Brain microvascular endothelial cell (primary cell): Measurements from ENCODE around the gene COL25A1.

Source experiments
- DNase-seq: peaks from one replicate; pipeline ENCODE4 v3.0.0-alpha.2; 2020
- H3K27ac ChIP-seq: fragments of 250-450 bp; sonication (Bioruptor Pico); 2 replicates; pipeline ENCODE4 v1.5.1; 2020; ENCODE audit warnings: mild to moderate bottlenecking, moderate library complexity
- H3K27me3 ChIP-seq: fragments of 250-450 bp; sonication (Bioruptor Pico); replicated peaks from 2 replicates; pipeline ENCODE4 v1.5.1; 2020; ENCODE audit warnings: mild to moderate bottlenecking
- H3K36me3 ChIP-seq: fragments of 250-450 bp; sonication (Bioruptor Pico); replicated peaks from 2 replicates; pipeline ENCODE4 v1.5.1; 2020; ENCODE audit warnings: mild to moderate bottlenecking
- H3K4me3 ChIP-seq: 2 replicates; pipeline ENCODE4 v1.5.1; 2011; ENCODE audit warnings: low read depth, mild to moderate bottlenecking, control low read depth, low read length, moderate library complexity
- in situ Hi-C: cut with HindIII; loops from 2 replicates; pipeline ENCODE4 v1.10.0; 2017; ENCODE audit warnings: low sequenced_read_pairs, low pct_ligation_motif_present
- TF ChIP-seq, protein P1 (sequence below): IDR thresholded peaks from 2 replicates; pipeline ENCODE4 v1.5.1; 2011; ENCODE audit warnings: low read depth, mild to moderate bottlenecking, moderate library complexity, low read length, control low read depth, inconsistent platforms; ENCODE audit errors: missing control alignments

The COL25A1 gene

DNA sequence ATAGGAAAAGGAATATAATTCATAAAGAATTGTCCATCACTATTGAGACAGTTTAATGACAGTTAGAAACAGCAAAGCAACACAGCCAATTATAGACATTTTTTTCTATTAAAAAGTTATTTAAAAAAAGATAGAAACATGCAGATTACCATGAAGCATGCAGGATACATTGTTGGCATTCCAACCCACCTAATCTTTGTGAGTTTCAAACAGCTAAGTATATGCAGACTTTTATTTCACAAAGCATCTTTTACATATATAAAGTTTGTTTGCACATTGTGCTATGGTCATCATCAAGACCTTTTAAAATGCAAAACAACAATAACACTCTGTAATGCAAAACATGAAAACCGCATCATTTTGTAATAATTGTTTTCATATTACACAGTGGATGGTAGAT lies 413.7 kb downstream of the COL25A1 start:
- DNase-seq = no peak
- TF ChIP-seq, protein P1, sequence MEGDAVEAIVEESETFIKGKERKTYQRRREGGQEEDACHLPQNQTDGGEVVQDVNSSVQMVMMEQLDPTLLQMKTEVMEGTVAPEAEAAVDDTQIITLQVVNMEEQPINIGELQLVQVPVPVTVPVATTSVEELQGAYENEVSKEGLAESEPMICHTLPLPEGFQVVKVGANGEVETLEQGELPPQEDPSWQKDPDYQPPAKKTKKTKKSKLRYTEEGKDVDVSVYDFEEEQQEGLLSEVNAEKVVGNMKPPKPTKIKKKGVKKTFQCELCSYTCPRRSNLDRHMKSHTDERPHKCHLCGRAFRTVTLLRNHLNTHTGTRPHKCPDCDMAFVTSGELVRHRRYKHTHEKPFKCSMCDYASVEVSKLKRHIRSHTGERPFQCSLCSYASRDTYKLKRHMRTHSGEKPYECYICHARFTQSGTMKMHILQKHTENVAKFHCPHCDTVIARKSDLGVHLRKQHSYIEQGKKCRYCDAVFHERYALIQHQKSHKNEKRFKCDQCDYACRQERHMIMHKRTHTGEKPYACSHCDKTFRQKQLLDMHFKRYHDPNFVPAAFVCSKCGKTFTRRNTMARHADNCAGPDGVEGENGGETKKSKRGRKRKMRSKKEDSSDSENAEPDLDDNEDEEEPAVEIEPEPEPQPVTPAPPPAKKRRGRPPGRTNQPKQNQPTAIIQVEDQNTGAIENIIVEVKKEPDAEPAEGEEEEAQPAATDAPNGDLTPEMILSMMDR = no peak
- no peaks in the 10 kb centered on the region for H3K36me3 ChIP-seq
- no peaks in the 10 kb centered on the region for H3K27me3 ChIP-seq
- in situ Hi-C loops = no loop called here
- no peak overlapping the region for H3K27ac ChIP-seq
- H3K4me3 ChIP-seq = no peak overlapping the region

DNA sequence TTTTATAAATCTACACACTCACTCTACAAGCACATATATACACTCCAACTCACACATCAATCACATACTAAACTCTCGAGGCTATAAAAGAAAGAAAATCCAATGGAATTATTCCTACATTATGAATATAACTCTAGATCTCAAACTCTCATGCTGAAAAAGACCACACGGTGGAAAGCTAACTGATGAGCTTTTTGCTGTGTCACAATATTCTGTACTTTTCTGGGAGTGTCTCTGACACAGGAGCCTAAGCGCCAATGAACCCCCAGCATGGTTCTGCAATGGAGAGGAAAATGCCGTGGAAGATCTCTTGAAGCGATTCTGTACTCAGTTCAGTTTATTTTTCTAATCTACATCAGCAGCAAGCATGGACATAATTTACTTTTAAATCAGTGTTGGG lies 415.4 kb downstream of the COL25A1 start:
- in situ Hi-C loops = no loop called here
- H3K27me3 ChIP-seq = no peaks in the 10 kb centered on the region
- DNase-seq = no peak
- no peaks in the 10 kb centered on the region for H3K36me3 ChIP-seq
- no peak overlapping the region for H3K27ac ChIP-seq
- no peak overlapping the region for H3K4me3 ChIP-seq
- TF ChIP-seq, protein P1 = no peak

DNA sequence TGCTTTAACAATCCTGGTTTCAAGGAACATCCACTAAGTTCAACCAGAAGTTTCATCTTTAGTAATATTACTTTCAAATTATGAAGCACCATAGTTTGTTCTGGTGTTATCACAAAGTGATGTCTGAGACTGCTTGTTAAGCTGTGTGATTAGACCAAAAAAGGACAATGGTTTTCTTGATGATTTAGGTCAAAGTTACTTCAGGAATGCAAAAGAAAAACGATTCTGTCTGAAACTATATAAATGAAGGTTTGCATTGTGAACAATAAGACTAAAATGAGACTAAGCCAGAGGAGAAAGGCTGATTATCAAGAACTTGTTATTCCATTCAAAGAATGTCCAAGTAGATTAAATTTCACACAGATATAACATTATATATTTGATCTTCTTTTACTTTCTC lies 417.2 kb downstream of the COL25A1 start:
- in situ Hi-C loops = no loop called here
- H3K36me3 ChIP-seq = no peaks in the 10 kb centered on the region
- TF ChIP-seq, protein P1 = no peak
- no peaks in the 10 kb centered on the region for H3K27me3 ChIP-seq
- DNase-seq = peak; percentile 10
- H3K27ac ChIP-seq = peak overlapping the region; percentile 63
- H3K4me3 ChIP-seq = no peak overlapping the region

DNA sequence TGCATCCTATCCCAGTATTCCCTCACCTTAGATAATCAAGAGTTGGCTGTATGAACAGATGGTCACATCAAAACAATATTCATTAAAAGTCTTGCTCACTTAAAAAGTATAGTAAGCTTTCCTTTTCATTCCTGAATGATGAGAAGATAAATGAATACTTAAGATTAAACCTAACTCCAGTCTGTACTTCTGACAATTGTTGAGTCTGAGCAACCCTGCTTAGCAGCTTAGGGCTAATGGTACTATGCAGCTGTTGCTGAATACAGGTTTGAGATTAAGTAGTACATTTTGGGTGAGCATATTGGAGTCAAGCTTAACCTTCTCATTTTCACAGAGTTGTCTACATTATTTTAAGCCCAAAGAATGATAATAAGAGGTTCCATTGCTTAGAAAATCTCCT lies 417.9 kb downstream of the COL25A1 start:
- DNase-seq = peak; percentile 8
- Histone ChIP-seq H3K27me3 (no peaks in the 10 kb centered on the region), H3K27ac (peak overlapping the region; percentile 63), H3K4me3 (no peak overlapping the region), H3K36me3 (no peaks in the 10 kb centered on the region)
- TF ChIP-seq, protein P1 = no peak
- in situ Hi-C loops = no loop called here

DNA sequence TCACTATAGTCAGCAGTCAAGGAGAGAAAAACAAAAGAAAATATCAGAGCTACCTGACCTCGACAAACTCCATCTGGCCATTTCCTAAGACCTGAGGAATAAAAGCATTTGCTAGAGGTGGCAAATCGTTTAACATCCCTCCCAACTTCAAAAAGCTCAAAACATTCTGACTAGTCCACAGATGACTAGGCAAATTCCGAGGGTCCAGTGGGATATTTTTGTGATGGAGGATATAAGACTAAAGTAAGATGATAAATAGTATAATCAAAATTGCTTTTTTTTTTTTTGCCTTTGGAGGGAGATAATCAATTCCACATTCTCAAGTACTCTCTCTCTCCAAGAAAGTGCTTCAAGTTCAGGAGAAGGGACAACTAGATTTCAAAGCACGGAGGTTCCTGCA lies 420.5 kb downstream of the COL25A1 start:
- no peaks in the 10 kb centered on the region for H3K36me3 ChIP-seq
- peak overlapping the region; percentile 14 for H3K27ac ChIP-seq
- TF ChIP-seq, protein P1 = no peak
- no peak for DNase-seq
- in situ Hi-C loops = no loop called here
- no peaks in the 10 kb centered on the region for H3K27me3 ChIP-seq
- no peak overlapping the region for H3K4me3 ChIP-seq

- Histone ChIP-seq H3K4me3 (no peak overlapping the region), H3K27ac (peak overlapping the region; percentile 50), H3K36me3 (no peaks in the 10 kb centered on the region), H3K27me3 (no peaks in the 10 kb centered on the region)
- peak; percentile 78 for DNase-seq
- in situ Hi-C loops = no loop called here
- TF ChIP-seq, protein P1 = no peak
These were observed 421.3 kb downstream of the COL25A1 start for GRCh38 chr4:108881190-108881589.
